Activated naive CD8-positive, alpha-beta T cell treated with anti-CD3 and anti-CD28 coated beads, Interleukin-2, amount 50 U/mL, for 24 hours (primary cell): ENCODE results near the gene NFIB.

Experiments used
- ATAC-seq: fragments of 150-1000 bp; cut with Tn5 transposase; one replicate; pipeline ENCODE4 v1.10.0; 2021
- DNase-seq: peaks from one replicate; pipeline ENCODE4 v3.0.0; 2021
- H3K27ac Mint-ChIP-seq: one replicate; pipeline ENCODE4 v1.8.0; 2021; ENCODE audit warnings: mild to moderate bottlenecking, mixed read lengths
- H3K27me3 Mint-ChIP-seq: one replicate; pipeline ENCODE4 v1.8.0; 2021; ENCODE audit warnings: mixed read lengths
- H3K36me3 Mint-ChIP-seq: one replicate; pipeline ENCODE4 v1.8.0; 2021; ENCODE audit warnings: low read depth, mixed read lengths
- H3K4me1 Mint-ChIP-seq: one replicate; pipeline ENCODE4 v1.8.0; 2021; ENCODE audit warnings: mixed read lengths
- H3K4me3 Mint-ChIP-seq: one replicate; pipeline ENCODE4 v1.8.0; 2021; ENCODE audit warnings: mild to moderate bottlenecking, moderate library complexity, mixed read lengths
- H3K9me3 Mint-ChIP-seq: one replicate; pipeline ENCODE4 v1.8.0; 2021; ENCODE audit warnings: mixed read lengths

The NFIB gene

DNA sequence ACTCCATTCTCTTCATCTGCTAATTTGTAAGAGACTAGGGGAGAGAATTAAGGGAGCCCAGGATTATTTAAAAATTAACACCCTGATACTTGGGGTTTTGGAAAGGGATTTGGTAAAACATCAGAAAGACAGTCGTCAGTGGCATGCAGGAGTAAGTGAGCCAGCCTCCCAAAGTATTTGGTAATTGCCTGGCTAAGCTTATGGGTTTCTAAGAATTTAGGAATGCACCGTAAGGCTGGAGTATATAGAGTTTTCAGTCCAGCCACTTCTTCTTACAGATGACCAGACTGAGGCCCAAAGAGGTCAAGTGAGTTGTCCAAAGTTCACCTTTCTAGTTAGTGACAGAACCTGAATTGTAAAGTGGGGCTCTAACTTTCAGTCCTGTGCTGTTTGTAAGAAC, 25.8 kb upstream of the NFIB start:
- DNase-seq (no peak), ATAC-seq (no peak)
- no peak overlapping the region for H3K27ac Mint-ChIP-seq
- no peak overlapping the region for H3K4me3 Mint-ChIP-seq
- H3K27me3 Mint-ChIP-seq: peaks cover 20% of the 10 kb centered on the region
- H3K4me1 Mint-ChIP-seq: no peaks in the 10 kb centered on the region
- H3K9me3 Mint-ChIP-seq: no peaks in the 10 kb centered on the region
- no peaks in the 10 kb centered on the region for H3K36me3 Mint-ChIP-seq

DNA sequence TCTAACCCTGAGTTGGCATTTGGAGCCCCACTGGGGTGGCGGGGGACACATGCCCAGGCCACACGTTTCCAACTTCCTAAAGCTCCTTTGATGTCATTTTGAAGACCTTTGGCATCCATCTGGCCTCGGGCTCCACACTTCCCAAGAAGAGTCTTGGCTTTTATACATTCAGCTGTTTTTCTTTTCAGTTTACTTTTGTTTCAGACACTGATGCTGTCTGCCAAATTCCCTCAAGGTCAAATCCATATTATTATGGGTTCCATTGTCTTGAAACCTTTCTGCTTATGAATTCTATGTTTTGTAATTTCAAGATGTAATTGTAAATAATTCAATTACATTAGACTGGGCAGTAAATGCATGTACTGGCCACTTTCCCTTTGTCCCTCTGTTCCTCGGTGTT, 23.7 kb upstream of the NFIB start:
- H3K27me3 Mint-ChIP-seq: peaks cover 21% of the 10 kb centered on the region
- ATAC-seq (no peak), DNase-seq (no peak)
- H3K9me3 Mint-ChIP-seq: no peaks in the 10 kb centered on the region
- H3K36me3 Mint-ChIP-seq: no peaks in the 10 kb centered on the region
- no peak overlapping the region for H3K27ac Mint-ChIP-seq
- H3K4me1 Mint-ChIP-seq: no peaks in the 10 kb centered on the region
- no peak overlapping the region for H3K4me3 Mint-ChIP-seq

DNA sequence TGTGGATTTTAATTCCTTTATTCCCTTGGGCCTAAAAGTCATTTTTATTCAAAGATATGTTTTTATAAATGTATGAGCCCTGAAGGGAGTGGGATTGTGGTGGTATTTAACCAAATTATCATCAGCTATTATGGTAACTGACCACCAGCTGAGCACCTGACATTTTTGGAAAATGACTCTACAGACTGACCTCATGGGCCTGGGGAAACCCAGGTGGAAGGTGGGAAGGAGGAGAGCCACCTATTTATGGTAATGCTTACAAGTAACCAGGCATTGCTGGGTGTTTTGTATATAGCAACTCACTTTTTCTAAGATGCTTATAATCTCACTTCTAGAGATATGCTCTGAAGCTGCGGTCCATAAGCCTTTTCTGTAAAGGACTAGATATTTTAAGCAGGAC, 22.3 kb upstream of the NFIB start:
- no peaks in the 10 kb centered on the region for H3K9me3 Mint-ChIP-seq
- no peak for ATAC-seq
- H3K36me3 Mint-ChIP-seq: no peaks in the 10 kb centered on the region
- DNase-seq: no peak
- H3K27ac Mint-ChIP-seq: no peak overlapping the region
- no peaks in the 10 kb centered on the region for H3K4me1 Mint-ChIP-seq
- H3K4me3 Mint-ChIP-seq: no peak overlapping the region
- H3K27me3 Mint-ChIP-seq: peaks cover 21% of the 10 kb centered on the region

DNA sequence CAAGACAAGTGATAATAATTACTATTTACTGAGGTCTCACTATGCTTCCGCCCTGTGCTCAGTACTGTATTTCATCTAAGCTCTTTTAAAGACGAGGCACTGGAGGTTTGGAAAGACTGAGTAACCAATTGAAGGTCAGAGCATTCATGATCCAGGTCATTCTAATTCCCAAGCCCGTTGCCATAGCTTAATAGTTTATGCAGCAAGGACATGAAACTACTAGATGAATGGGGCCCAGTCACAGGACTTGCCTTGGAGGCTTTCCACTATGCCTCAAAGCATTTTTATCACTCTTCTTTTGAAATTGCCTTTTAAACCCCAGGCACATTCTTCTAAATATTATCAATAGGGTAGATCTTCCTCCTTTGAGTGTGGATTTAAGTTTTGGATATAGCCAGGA, 17.2 kb upstream of the NFIB start:
- DNase-seq (no peak), ATAC-seq (no peak)
- Mint-ChIP-seq H3K4me3 (no peak overlapping the region), H3K27ac (no peak overlapping the region), H3K9me3 (no peaks in the 10 kb centered on the region), H3K27me3 (peaks cover 20% of the 10 kb centered on the region), H3K4me1 (peaks cover 3% of the 10 kb centered on the region), H3K36me3 (no peaks in the 10 kb centered on the region)

DNA sequence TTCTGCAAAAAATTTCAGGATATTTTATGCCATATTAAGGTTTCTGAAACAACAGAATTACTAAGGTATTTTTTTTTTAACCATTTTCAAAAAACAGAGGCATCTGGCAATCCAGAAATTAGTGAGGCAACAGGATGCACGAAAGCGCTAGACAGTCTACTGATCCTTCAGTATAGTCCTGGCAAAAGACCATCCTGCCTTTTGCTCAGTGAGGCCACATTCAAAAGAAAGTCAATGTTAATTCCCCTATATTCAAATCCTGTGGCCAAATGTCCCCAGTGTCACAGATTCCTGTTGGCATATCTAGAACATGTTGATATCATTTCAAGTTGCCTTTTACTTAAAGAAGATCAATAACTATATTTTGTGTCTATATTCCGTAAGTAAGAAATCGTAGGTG, 13.1 kb upstream of the NFIB start:
- H3K4me3 Mint-ChIP-seq: no peak overlapping the region
- peaks cover 38% of the 10 kb centered on the region for H3K27me3 Mint-ChIP-seq
- DNase-seq (no peak), ATAC-seq (no peak)
- peaks cover 10% of the 10 kb centered on the region for H3K4me1 Mint-ChIP-seq
- H3K9me3 Mint-ChIP-seq: peaks cover 5% of the 10 kb centered on the region
- H3K27ac Mint-ChIP-seq: no peak overlapping the region
- peaks cover 2% of the 10 kb centered on the region for H3K36me3 Mint-ChIP-seq

DNA sequence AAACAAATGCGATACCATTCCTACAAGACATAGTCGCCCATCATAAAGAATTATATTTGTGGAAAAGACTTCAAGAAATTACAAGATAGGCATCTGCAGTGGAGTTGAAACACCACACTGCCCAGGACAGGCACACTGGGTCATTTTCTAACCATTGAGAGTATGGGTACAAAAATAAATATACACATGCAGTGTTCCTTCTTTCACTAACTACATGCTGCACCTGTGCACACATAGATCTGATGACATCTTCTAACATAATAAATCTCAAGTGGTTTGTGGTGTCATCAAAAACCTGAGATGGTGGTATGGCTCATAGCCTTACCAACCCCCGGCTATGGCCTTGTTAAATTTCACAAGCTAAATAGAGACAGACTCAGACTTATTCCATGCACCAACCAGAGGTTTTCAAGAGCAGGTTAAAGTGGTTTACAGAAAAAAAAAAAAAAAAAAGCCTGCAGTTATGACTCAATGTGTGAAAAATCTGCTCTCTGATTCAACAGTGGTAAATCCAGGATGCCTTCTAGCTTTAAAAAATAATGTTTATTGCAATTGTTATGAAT, 12.4 kb upstream of the NFIB start:
- H3K36me3 Mint-ChIP-seq: peaks cover 2% of the 10 kb centered on the region
- ATAC-seq (peak; percentile 67), DNase-seq (no peak)
- H3K4me1 Mint-ChIP-seq: peaks cover 17% of the 10 kb centered on the region
- H3K9me3 Mint-ChIP-seq: peaks cover 5% of the 10 kb centered on the region
- no peak overlapping the region for H3K4me3 Mint-ChIP-seq
- peaks cover 45% of the 10 kb centered on the region for H3K27me3 Mint-ChIP-seq
- H3K27ac Mint-ChIP-seq: no peak overlapping the region

DNA sequence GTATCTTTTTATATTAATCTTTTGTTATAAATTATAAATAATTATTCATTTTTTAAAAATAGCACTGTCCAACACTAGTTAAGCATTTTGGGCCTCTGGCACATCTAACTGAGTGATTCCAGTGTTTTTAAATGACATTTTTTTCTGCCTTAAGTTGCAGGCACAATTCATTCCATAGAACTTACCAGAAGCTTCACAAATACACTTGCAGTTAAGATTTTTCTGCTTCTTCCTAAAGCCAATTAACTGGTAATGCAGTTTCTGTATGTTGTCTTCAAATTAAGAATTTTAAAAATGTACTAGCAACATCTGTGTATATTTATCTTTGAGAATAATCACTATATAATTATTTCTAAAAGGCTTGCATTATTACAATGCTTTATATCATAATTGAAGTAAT, 11.2 kb upstream of the NFIB start:
- peaks cover 2% of the 10 kb centered on the region for H3K36me3 Mint-ChIP-seq
- H3K27ac Mint-ChIP-seq: no peak overlapping the region
- peaks cover 28% of the 10 kb centered on the region for H3K4me1 Mint-ChIP-seq
- ATAC-seq: no peak
- H3K4me3 Mint-ChIP-seq: no peak overlapping the region
- peaks cover 55% of the 10 kb centered on the region for H3K27me3 Mint-ChIP-seq
- no peak for DNase-seq
- peaks cover 5% of the 10 kb centered on the region for H3K9me3 Mint-ChIP-seq

DNA sequence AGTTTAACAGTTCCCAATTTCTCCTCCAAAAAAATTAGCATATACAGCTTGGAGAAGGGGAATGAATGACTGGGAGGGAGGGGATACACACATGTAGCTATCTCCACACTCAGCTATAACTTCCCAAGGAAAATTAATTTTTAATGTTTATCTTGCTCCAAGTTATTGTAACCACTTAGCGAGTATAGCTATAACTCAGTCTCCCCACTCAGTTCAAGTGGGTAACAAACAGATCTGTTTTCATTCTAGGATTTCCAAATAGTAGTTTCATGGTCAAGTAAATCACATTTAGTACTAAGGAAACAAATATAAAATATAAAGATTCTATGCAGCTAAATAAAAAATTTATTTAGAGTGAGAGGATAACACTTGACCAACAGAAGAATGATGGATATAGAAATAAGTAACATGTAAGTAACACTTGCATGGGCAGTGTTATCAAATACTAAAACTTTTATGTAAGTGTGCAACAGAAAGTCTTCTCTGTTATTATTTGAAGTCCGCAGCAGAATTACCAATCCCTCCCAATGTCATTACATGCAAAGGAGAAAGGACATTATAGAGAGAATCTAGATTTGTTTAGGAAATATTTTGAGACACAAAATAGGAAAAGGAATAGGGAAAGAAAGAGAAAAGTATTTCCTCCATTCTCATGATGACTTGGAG, 10.2 kb upstream of the NFIB start:
- Mint-ChIP-seq H3K27ac (no peak overlapping the region), H3K9me3 (peaks cover 5% of the 10 kb centered on the region), H3K4me1 (peaks cover 30% of the 10 kb centered on the region), H3K36me3 (peaks cover 2% of the 10 kb centered on the region), H3K4me3 (no peak overlapping the region), H3K27me3 (peaks cover 54% of the 10 kb centered on the region)
- DNase-seq (no peak), ATAC-seq (no peak)

DNA sequence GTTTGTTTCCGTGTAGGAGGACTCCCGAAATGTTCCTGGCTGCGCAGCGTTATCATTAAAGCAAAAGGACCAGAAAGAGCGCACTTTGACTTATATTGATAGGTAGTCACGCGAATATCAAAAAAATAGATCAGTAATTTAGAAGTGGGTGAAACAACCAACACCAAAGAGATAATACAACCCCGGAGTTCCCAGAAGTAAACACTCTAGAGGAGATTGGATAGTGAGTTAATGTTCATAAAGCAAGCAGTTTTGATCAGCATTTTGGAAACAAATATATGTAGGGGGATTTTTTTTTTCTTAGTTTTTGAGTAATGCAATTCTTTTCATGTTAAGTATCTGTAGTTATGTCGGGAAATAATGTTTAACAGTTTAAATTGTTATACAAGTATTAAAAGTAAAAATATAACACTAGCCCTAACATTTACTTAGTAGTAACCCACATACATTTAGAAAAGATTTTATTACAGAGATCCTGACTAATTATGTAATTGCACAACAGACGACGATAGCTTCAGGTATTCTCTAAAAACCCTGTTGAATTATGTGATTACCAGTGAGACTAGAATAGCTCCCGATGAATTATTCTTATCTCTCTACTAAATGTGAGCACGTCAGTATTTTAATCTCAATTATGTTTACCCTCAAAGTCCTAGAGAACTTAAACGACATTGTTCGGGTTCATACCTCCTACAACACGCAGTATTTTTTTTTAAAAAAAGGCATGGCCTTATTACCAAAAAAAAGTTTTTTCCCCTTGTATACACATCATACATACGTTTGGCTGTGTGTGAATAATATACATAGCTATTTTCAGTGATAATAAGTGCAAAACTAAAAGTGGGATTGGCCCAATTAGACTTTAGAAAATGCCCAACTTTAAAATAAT, 9.4 kb upstream of the NFIB start:
- H3K4me1 Mint-ChIP-seq: peaks cover 30% of the 10 kb centered on the region
- no peak for DNase-seq
- H3K4me3 Mint-ChIP-seq: peak overlapping the region; percentile 74
- peaks cover 62% of the 10 kb centered on the region for H3K27me3 Mint-ChIP-seq
- no peak for ATAC-seq
- peak overlapping the region; percentile 70 for H3K27ac Mint-ChIP-seq
- H3K9me3 Mint-ChIP-seq: peaks cover 5% of the 10 kb centered on the region
- peaks cover 2% of the 10 kb centered on the region for H3K36me3 Mint-ChIP-seq

DNA sequence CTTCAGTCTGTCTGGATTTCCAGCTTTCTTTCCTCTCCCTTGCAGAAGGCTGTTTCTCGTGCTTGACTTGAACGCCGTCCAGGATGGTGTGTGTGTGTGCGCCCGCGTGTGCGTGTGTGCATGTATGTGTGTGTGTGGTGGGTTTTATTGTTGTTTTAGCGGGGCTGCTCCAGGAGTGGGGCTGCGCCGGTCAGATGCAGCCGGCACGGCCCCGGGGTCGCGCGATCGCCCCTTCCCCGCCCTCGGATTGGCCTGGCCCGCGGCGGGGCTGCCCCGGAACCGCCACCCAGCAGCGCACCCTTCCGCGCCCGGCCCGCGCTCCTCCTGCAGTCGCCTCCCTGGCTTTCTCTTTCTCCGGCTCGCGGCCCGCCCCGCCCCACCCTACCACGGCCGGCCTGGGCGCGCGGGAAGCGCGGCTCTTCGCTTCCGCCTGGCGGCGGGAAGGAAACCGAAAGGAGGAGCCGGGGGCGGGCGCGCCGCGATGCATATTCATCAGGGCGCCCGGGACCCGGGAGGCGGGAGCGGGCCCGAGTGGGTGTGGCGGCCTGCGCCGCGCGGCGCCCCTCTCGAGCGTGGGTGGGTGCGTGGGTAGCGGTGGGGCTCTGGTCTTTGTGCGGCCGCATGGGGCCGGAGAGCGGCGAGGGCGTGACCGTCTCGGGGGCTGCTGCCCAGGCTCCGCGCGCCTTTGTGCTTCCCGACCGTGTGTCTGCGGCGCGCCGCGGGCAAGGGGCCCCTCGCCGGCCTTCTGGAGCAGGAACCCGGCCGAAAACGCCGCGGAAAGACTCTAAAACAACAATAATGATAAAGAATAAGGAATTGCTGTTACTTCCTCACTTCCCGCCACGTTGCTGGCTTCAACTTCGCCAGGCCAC, 8.5 kb upstream of the NFIB start:
- peaks cover 5% of the 10 kb centered on the region for H3K9me3 Mint-ChIP-seq

DNA sequence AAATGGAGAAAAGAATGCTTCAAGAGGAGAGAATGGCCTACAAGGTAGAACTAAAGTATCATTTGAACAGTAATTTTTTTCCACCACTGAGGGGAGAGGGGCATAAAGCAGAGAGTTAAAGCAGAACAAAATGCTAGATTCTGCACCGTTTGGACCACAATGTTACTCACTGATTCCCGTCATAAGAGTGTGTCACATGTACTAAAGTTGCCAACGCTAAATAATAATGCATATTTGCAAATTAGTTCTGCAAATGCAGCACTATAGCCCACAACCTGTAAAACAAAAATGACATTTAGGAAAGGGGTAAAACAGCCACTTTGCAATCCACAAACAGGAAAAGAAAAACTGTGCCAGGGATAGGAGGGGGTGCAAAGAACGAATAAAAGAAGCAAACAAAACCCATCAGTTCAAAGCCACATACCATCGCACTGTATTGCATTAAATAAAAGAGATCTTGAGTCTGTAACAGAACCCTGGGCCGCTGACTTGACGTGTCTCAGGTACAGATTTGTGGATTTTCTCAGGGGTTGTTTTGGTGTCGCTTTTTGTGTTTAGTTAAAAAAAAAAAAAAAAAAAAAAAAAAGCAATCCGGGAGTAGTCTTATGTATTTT, 7.7 kb upstream of the NFIB start:
- H3K27me3 Mint-ChIP-seq: peaks cover 67% of the 10 kb centered on the region
- peaks cover 3% of the 10 kb centered on the region for H3K36me3 Mint-ChIP-seq
- peaks cover 31% of the 10 kb centered on the region for H3K4me1 Mint-ChIP-seq
- H3K27ac Mint-ChIP-seq: peak overlapping the region; percentile 14
- H3K4me3 Mint-ChIP-seq: peak overlapping the region; percentile 78
- peaks cover 5% of the 10 kb centered on the region for H3K9me3 Mint-ChIP-seq
- no peak for ATAC-seq
- DNase-seq: no peak

More for the DNA sequence above, 8.5 kb upstream of the NFIB start:
- H3K27ac Mint-ChIP-seq: peak overlapping the region; percentile 70
- peak overlapping the region; percentile 78 for H3K4me3 Mint-ChIP-seq
- DNase-seq: peak; percentile 78
- H3K27me3 Mint-ChIP-seq: peaks cover 67% of the 10 kb centered on the region
- peak; percentile 85 for ATAC-seq
- H3K4me1 Mint-ChIP-seq: peaks cover 30% of the 10 kb centered on the region
- peaks cover 2% of the 10 kb centered on the region for H3K36me3 Mint-ChIP-seq

DNA sequence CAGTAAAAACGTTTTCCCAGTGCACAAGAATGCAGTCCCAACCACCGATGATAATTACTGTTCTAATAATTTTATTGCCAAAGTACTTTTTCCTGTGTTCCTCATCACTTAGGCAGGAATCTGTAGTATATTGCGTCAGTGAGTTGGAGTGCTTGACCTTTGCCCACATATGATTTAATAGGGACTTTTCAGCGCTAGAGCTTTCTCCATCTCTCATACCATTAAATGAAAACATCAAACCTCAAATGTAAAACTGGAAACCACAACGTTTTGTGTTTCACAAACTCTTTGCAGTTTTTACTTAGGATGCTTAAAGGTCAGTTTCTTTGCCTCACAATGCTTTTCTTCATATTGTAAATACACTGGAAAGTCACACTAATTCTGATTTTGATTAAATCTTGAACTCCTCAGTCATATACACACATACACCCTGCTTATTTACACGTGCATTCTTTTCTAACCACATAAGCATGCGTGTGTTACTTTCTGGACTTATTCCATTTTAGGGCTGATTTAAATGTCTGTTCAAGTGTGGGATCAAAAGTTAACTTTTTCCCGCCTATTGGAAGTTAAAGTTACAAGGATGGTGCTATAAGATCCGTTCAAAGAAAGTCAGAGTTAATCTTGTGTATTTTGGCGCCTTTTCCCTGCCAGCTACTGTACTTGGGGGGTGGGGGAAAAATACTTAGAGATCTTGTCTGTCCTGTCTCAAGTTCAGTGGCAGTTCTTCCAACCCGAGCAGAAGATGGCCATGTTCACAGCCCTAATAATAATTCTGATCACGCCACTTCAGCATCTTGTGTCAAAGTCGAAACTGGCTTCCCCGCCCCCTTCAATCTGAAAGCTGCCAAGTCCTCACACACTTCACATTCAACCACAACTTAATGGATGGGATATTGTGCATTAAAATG, 6.6 kb upstream of the NFIB start:
- Mint-ChIP-seq H3K4me1 (peaks cover 34% of the 10 kb centered on the region), H3K9me3 (peaks cover 5% of the 10 kb centered on the region), H3K36me3 (peaks cover 5% of the 10 kb centered on the region), H3K4me3 (peak overlapping the region; percentile 78), H3K27me3 (peaks cover 67% of the 10 kb centered on the region), H3K27ac (no peak overlapping the region)
- peak; percentile 14 for ATAC-seq
- no peak for DNase-seq

DNA sequence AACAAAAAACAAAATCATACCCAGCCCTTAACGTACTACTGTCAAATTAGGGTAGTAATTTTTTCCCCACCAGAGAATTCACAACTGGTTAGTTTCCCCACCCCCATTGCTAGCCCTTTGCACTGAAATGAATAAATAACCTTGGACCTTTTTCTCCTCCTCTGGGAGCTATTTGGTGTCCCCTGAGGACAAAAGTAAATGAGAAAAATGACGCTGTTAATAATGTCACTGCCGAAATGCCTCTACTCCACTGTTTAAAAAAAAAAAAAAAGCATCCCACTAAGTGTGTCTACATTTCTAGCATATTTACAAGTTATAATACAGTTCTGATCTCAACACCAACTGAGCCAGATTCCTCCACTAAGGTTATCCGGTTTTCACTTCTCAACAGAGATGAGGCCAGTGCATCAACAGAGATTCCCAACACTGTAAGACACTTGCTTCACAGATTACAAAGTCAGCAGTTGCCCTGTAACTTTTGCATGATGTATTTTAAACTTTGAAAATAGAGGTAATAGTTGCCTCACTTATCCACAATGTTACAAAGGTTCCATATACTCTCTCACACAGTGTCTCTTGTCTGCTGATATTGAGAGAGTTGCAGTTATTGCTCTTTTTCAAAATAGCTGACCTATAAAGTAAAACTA, 5.1 kb upstream of the NFIB start:
- Mint-ChIP-seq H3K4me3 (no peak overlapping the region), H3K36me3 (peaks cover 5% of the 10 kb centered on the region), H3K27me3 (peaks cover 69% of the 10 kb centered on the region), H3K4me1 (peaks cover 40% of the 10 kb centered on the region), H3K9me3 (peaks cover 5% of the 10 kb centered on the region), H3K27ac (no peak overlapping the region)
- no peak for DNase-seq
- no peak for ATAC-seq
